Activated CD8-positive, alpha-beta memory T cell treated with anti-CD3 and anti-CD28 coated beads, Interleukin-2, amount 50 U/mL, for 24 hours (primary cell): ENCODE results near the gene SRP9.

Experiments used
- DNase-seq: peaks from one replicate; pipeline ENCODE4 v3.0.0-alpha.2; 2020; ENCODE audit errors: extremely low read depth

Gene SRP9

DNA sequence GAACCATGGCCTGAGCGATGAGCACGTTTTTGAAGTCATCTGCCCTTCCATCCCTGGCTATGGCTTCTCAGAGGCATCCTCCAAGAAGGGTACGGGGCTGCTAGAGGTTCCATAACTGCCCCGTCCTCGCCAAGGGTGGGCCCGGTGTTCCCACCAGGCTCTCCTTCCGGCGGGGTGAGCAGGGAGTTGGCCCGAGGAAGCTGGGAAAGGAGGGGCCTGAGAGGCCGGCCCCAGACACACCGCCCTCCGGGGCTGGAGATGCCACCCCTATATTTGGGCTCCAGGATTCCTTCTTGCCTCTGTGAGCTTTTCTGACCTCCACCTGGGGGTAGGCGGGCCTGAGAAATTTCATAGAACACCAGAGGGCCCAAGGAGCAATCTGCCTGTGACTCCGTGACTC, 61.2 kb downstream of the SRP9 start:
- no peak for DNase-seq
